HG03469 (cell line): ENCODE measurements around the gene CWH43.
"Not testable (repeated sequence)": the region's sequence is repeated elsewhere in the genome, so short reads cannot be mapped to it uniquely, and the experiment has no call there.

Experiments used
- ATAC-seq: cut with Tn5 transposase; IDR thresholded peaks from one replicate; pipeline ENCODE4 v1.9.1; 2021; ENCODE audit warnings: mild to moderate bottlenecking, moderate library complexity, moderate number of reproducible peaks; ENCODE audit not compliant: unreplicated experiment

The CWH43 gene

GRCh38 chr4:48985976-48986653 lies at the start of gene CWH43:
CWH43 (plus strand) TSS chr4:48986275; CDS start chr4:48986430, 155 bp downstream.
- no peak for ATAC-seq

- ATAC-seq = no peak
Measured at GRCh38 chr4:48937033-48937432, 49.0 kb upstream of the CWH43 start.

GRCh38 chr4:48938831-48939230 lies 47.2 kb upstream of the CWH43 start:
- no peak for ATAC-seq

- ATAC-seq = no peak
Measured at GRCh38 chr4:48939785-48940184, 46.3 kb upstream of the CWH43 start.

- no peak for ATAC-seq
Measured at GRCh38 chr4:48943387-48943786, 42.7 kb upstream of the CWH43 start.

GRCh38 chr4:48944252-48944651 lies 41.8 kb upstream of the CWH43 start:
- ATAC-seq = no peak

- ATAC-seq = no peak
Measured at GRCh38 chr4:48944756-48945241, 41.3 kb upstream of the CWH43 start.

GRCh38 chr4:48945981-48946380 lies 40.1 kb upstream of the CWH43 start:
- no peak for ATAC-seq

- no peak for ATAC-seq
Measured at GRCh38 chr4:48947731-48948130, 38.3 kb upstream of the CWH43 start.

- no peak for ATAC-seq
Measured at GRCh38 chr4:48949086-48949485, 37.0 kb upstream of the CWH43 start.

- ATAC-seq = no peak
Measured at GRCh38 chr4:48949518-48950219, 36.4 kb upstream of the CWH43 start.

GRCh38 chr4:48954314-48954713 lies 31.8 kb upstream of the CWH43 start:
- ATAC-seq = no peak

GRCh38 chr4:48957366-48957765 lies 28.7 kb upstream of the CWH43 start:
- not testable (repeated sequence) for ATAC-seq

GRCh38 chr4:48958582-48958981 lies 27.5 kb upstream of the CWH43 start:
- no peak for ATAC-seq

GRCh38 chr4:48960988-48961635 lies 25.0 kb upstream of the CWH43 start:
- no peak for ATAC-seq

GRCh38 chr4:48962636-48963035 lies 23.4 kb upstream of the CWH43 start:
- no peak for ATAC-seq

GRCh38 chr4:48963042-48963679 lies 22.9 kb upstream of the CWH43 start:
- peak; percentile 75 for ATAC-seq

- ATAC-seq = no peak
Measured at GRCh38 chr4:48967101-48967500, 19.0 kb upstream of the CWH43 start.

GRCh38 chr4:48967631-48968030 lies 18.4 kb upstream of the CWH43 start:
- no peak for ATAC-seq

GRCh38 chr4:48968814-48969213 lies 17.3 kb upstream of the CWH43 start:
- no peak for ATAC-seq

- no peak for ATAC-seq
Measured at GRCh38 chr4:48970471-48970921, 15.6 kb upstream of the CWH43 start.
